Measurements from ENCODE around the gene CD163L1.

GRCh38 chr12:7493006-7493405 is 49.1 kb upstream of the CD163L1 start:
- TF ChIP-seq CTCF (conservative IDR thresholded peaks at IDR 0.05; ENCODE audit: low read length) (no peak), EZH2phosphoT487 (IDR thresholded peaks at IDR 0.05; ENCODE audit: borderline replicate concordance, low read depth, low read length) (no peak)
